IMR-90 (cell line): ENCODE data around the gene CTAGE1. TPM values are rescaled to one million over a fixed set of nuclear protein-coding genes. Genes with fewer than 3 reads are reported as not detected.

Source experiments
- ATAC-seq: fragments of 200-7000 bp; cut with Tn5 transposase; 2 replicates; pipeline ENCODE4 v1.9.1; 2020; ENCODE audit warnings: low read depth, mild to moderate bottlenecking, moderate library complexity
- BruUV-seq: library from RNA; stranded (reverse); fragments of 400-500 nt; replicated peaks from 2 replicates; lab custom pipeline; 2021; lab: Mats Ljungman, UMichigan
- CTCF ChIA-PET: fragments of 300-600 bp; formaldehyde crosslinking; extraction: SDS; loops from one replicate; lab custom pipeline; 2021; ENCODE audit warnings: antibody characterized with exemption; lab: Yijun Ruan, JAX
- POLR2A ChIA-PET: fragments of 300-600 bp; sonication (Branson Sonifier 250); formaldehyde crosslinking; loops from one replicate; lab custom pipeline; 2022; ENCODE audit warnings: antibody characterized with exemption; ENCODE audit not compliant: unreplicated experiment; lab: Charles Lee
- DNase-seq: peaks from one replicate; pipeline ENCODE4 v3.0.0; 2013
- H2AFZ ChIP-seq: replicated peaks from 2 replicates; pipeline ENCODE3; 2013; ENCODE audit warnings: low read length, mild to moderate bottlenecking; ENCODE audit not compliant: poor library complexity
- H2AK5ac ChIP-seq: 2 replicates; pipeline ENCODE4 v1.6.1; 2013; ENCODE audit warnings: low read depth, low read length, inconsistent platforms
- H2AK9ac ChIP-seq: replicated peaks from 2 replicates; pipeline ENCODE3; 2013; ENCODE audit warnings: mild to moderate bottlenecking, low read depth, low read length, moderate library complexity; ENCODE audit not compliant: poor library complexity
- H2BK120ac ChIP-seq: 2 replicates; pipeline ENCODE4 v1.6.1; 2013; ENCODE audit warnings: low read depth, low read length, inconsistent platforms
- H2BK15ac ChIP-seq: 3 replicates; pipeline ENCODE4 v1.6.1; 2013; ENCODE audit warnings: low read depth, low read length, inconsistent platforms
- H2BK20ac ChIP-seq: 2 replicates; pipeline ENCODE4 v1.6.1; 2013; ENCODE audit warnings: low read depth, mild to moderate bottlenecking, inconsistent platforms, low read length, moderate library complexity
- H2BK5ac ChIP-seq: 2 replicates; pipeline ENCODE4 v1.6.1; 2013; ENCODE audit warnings: mild to moderate bottlenecking, low read depth, low read length, inconsistent platforms; ENCODE audit not compliant: poor library complexity, severe bottlenecking
- H3K14ac ChIP-seq: replicated peaks from 2 replicates; pipeline ENCODE4 v1.6.1; 2013; ENCODE audit warnings: low read depth, low read length, inconsistent platforms
- H3K18ac ChIP-seq: 2 replicates; pipeline ENCODE4 v1.6.1; 2013; ENCODE audit warnings: low read depth, low read length, control low read depth
- H3K23ac ChIP-seq: 2 replicates; pipeline ENCODE4 v1.6.1; 2013; ENCODE audit warnings: low read depth, low read length, inconsistent platforms
- H3K27ac ChIP-seq: 2 replicates; pipeline ENCODE4 v1.5.1; 2013; ENCODE audit warnings: mild to moderate bottlenecking, control low read depth, low read length; ENCODE audit not compliant: insufficient read depth
- H3K27me3 ChIP-seq: 2 replicates; pipeline ENCODE4 v1.6.1; 2013; ENCODE audit warnings: low read length; ENCODE audit not compliant: control insufficient read depth, insufficient read depth
- H3K36me3 ChIP-seq: 2 replicates; pipeline ENCODE4 v1.6.1; 2013; ENCODE audit warnings: low read length, mixed read lengths; ENCODE audit not compliant: control insufficient read depth, insufficient read depth
- H3K4ac ChIP-seq: 2 replicates; pipeline ENCODE4 v1.6.1; 2013; ENCODE audit warnings: low read depth, low read length, inconsistent platforms
- H3K4me1 ChIP-seq: 2 replicates; pipeline ENCODE4 v1.6.1; 2013; ENCODE audit warnings: low read length, mixed read lengths; ENCODE audit not compliant: control insufficient read depth, insufficient read depth
- H3K4me2 ChIP-seq: 2 replicates; pipeline ENCODE4 v1.6.1; 2013; ENCODE audit warnings: low read depth, mild to moderate bottlenecking, control low read depth, low read length, moderate library complexity
- H3K4me3 ChIP-seq: 2 replicates; pipeline ENCODE4 v1.5.1; 2013; ENCODE audit warnings: low read depth, mild to moderate bottlenecking, control low read depth, low read length, moderate library complexity; ENCODE audit not compliant: insufficient read depth
- H3K56ac ChIP-seq: 2 replicates; pipeline ENCODE4 v1.6.1; 2013; ENCODE audit warnings: low read length, inconsistent platforms; ENCODE audit not compliant: insufficient read depth; ENCODE audit errors: extremely low read depth
- H3K79me1 ChIP-seq, 2 experiments: 2 replicates each; pipeline ENCODE4 v1.6.1; 2013; ENCODE audit warnings: low read length in 2 of 2, inconsistent platforms in 1 of 2, low read depth in 1 of 2
- H3K9ac ChIP-seq: 2 replicates; pipeline ENCODE4 v1.6.1; 2013; ENCODE audit warnings: low read depth, low read length, control low read depth
- H3K9me1 ChIP-seq: 2 replicates; pipeline ENCODE4 v1.6.1; 2013; ENCODE audit warnings: low read length, inconsistent platforms; ENCODE audit not compliant: insufficient read depth
- H3K9me3 ChIP-seq: 2 replicates; pipeline ENCODE4 v1.6.1; 2013; ENCODE audit warnings: low read length; ENCODE audit not compliant: control insufficient read depth, insufficient read depth
- H4K20me1 ChIP-seq: 2 replicates; pipeline ENCODE4 v1.6.1; 2013; ENCODE audit warnings: low read length, inconsistent platforms; ENCODE audit not compliant: insufficient read depth
- H4K5ac ChIP-seq: 2 replicates; pipeline ENCODE4 v1.6.1; 2013; ENCODE audit warnings: mild to moderate bottlenecking, low read depth, low read length, control low read depth
- H4K8ac ChIP-seq, 2 experiments: 2 replicates each; pipeline ENCODE4 v1.6.1; 2013; ENCODE audit warnings: low read depth in 2 of 2, low read length in 2 of 2, control low read depth in 1 of 2, inconsistent platforms in 1 of 2
- H4K91ac ChIP-seq: 2 replicates; pipeline ENCODE4 v1.6.1; 2013; ENCODE audit warnings: low read depth, low read length, inconsistent platforms; ENCODE audit not compliant: insufficient read depth
- BHLHE40 ChIP-seq: fragments of 150-350 bp; IDR thresholded peaks from 2 replicates; pipeline ENCODE4 v1.6.1; 2016; ENCODE audit warnings: mild to moderate bottlenecking, low read depth, low read length
- CEBPB ChIP-seq: IDR thresholded peaks from 2 replicates; pipeline ENCODE4 v1.6.1; 2012; ENCODE audit warnings: low read depth, low read length, improper control_type of control experiment
- ELK1 ChIP-seq: fragments of 150-350 bp; IDR thresholded peaks from 2 replicates; pipeline ENCODE4 v1.6.1; 2016; ENCODE audit warnings: low read depth, mild to moderate bottlenecking, low read length, moderate library complexity, borderline replicate concordance
- WGBS, 2 experiments: methylation state at CpG; one replicate each; pipeline versions ENCODE4 v1.1.5 to v1.1.7; 2013; ENCODE audit warnings: missing lambda C conversion rate in 2 of 2; ENCODE audit not compliant: insufficient read length in 1 of 2; ENCODE audit errors: extremely low coverage in 2 of 2; 5-methylcytosine and 5-hydroxymethylcytosine counted together
- dilution Hi-C: fragments of 300-500 bp; cut with HindIII; formaldehyde crosslinking; loops from one replicate; pipeline ENCODE4 v1.14.3; 2018; ENCODE audit warnings: low sequenced_read_pairs; ENCODE audit not compliant: unreplicated experiment
- in situ Hi-C: fragments of 300-500 bp; cut with MboI; formaldehyde crosslinking; loops from 3 replicates; pipeline ENCODE4 v1.14.3; 2019; ENCODE audit warnings: low sequenced_read_pairs, inconsistent platforms, mixed read lengths
- intact Hi-C: fragments of 100-400 bp; cut with micrococcal nuclease; formaldehyde crosslinking; loops from 2 replicates; pipeline ENCODE4 v1.10.0; 2022
- polyA plus RNA-seq, 3 experiments: library from polyadenylated mRNA; depleted of rRNA; stranded (reverse); fragments of >200 nt; gene quantifications; 2 replicates each; pipeline ENCODE4 v1.2.3, GENCODE V29; 2012; ENCODE audit warnings: low replicate concordance in 1 of 3
- total RNA-seq: library from RNA; depleted of rRNA; stranded (reverse); fragments of >200 nt; gene quantifications from 2 replicates; pipeline ENCODE4 v1.2.3, GENCODE V29; 2012

Gene CTAGE1
- total and polyA plus RNA-seq, 2 of the 4 experiments (the other 2 are of a cell fraction), result 0.09 TPM; not detected in 1

- dilution Hi-C loops (no loop called here), intact Hi-C loops (no loop called here), in situ Hi-C loops (no loop called here)
- no TSS peak for BruUV-seq
- Histone ChIP-seq H2AFZ (no peak overlapping the region), H3K36me3 (no peaks in the 10 kb centered on the region), H2BK20ac (no peak overlapping the region), H3K18ac (peak overlapping the region; percentile 20; the same call in 1 of the 2 replicates), H3K23ac (no peak overlapping the region), H3K9me3 (peaks cover 2% of the 10 kb centered on the region), H2BK5ac (no peak overlapping the region), H3K56ac (no peak overlapping the region), H4K91ac (no peak overlapping the region), H3K27me3 (no peaks in the 10 kb centered on the region; the same call in 1 of the 2 replicates), H2BK120ac (no peak overlapping the region), H4K20me1 (no peaks in the 10 kb centered on the region), H3K79me1 (no peaks in the 10 kb centered on the region), H2BK15ac (no peak overlapping the region), H3K4me2 (no peak overlapping the region), H3K4me1 (peaks cover 1% of the 10 kb centered on the region; the same call in 1 of the 2 replicates), H2AK9ac (no peak overlapping the region), H3K9ac (no peak overlapping the region), H4K8ac (no peak overlapping the region), H3K4me3 (no peak overlapping the region), H3K4ac (no peak overlapping the region), H3K9me1 (no peaks in the 10 kb centered on the region; the same call in 1 of the 2 replicates), H2AK5ac (no peak overlapping the region), H4K5ac (no peak overlapping the region), H3K27ac (no peak overlapping the region), H3K14ac (no peak overlapping the region)
- peak; percentile 57 for TF ChIP-seq CEBPB
- TF ChIP-seq ELK1, result no peak
- no peak for TF ChIP-seq BHLHE40
- WGBS, 2 experiments, result no CpG with 5 or more reads among the region's 4 CpGs
- ATAC-seq (peak; percentile 27; the same call in 1 of the 2 replicates), DNase-seq (peak; percentile 69)
- CTCF ChIA-PET, result interaction anchor here (0.7 kb wide), 1 partner anchor 81 kb away, joined by 3 read pairs; no protein-coding TSS in a partner anchor
- POLR2A ChIA-PET, result no interaction called here
These were observed 5.4 kb downstream of the CTAGE1 start for GRCh38 chr18:22412176-22412911.
